Neural cell (in vitro differentiated cells): ENCODE measurements around the gene ZNF440. TPM values are rescaled to one million over a fixed set of nuclear protein-coding genes. Genes with fewer than 3 reads are reported as not detected.

Source experiments
- H2AFZ ChIP-seq: fragments of 200-600, 300-800 bp; sonication (generic), shearing (Covaris generic); 2 replicates; pipeline ENCODE4 v1.6.0; 2014; ENCODE audit warnings: low read depth, mild to moderate bottlenecking, antibody characterized with exemption, low read length, moderate library complexity
- H3F3A ChIP-seq: fragments of 200-600 bp; shearing (Covaris generic); 2 replicates; pipeline ENCODE4 v1.6.1; 2016; ENCODE audit warnings: mild to moderate bottlenecking, moderate library complexity, mixed read lengths, antibody characterized with exemption, low read length; ENCODE audit not compliant: insufficient read depth, poor library complexity, severe bottlenecking
- H3K27ac ChIP-seq: fragments of 200-600, 300-800 bp; sonication (generic), shearing (Covaris generic); 2 replicates; pipeline ENCODE4 v1.5.1; 2014; ENCODE audit warnings: mild to moderate bottlenecking, low read length, moderate library complexity
- H3K27me3 ChIP-seq: fragments of 300-800, 200-600 bp; sonication (generic), shearing (Covaris generic); 2 replicates; pipeline ENCODE4 v1.6.0; 2014; ENCODE audit warnings: mild to moderate bottlenecking, low read depth, low read length, moderate library complexity; ENCODE audit not compliant: insufficient read depth
- H3K36me3 ChIP-seq: fragments of 300-800, 200-600 bp; sonication (generic), shearing (Covaris generic); 2 replicates; pipeline ENCODE4 v1.5.1; 2014; ENCODE audit warnings: mild to moderate bottlenecking, antibody characterized with exemption, low read length, moderate library complexity; ENCODE audit not compliant: insufficient read depth
- H3K4me2 ChIP-seq: fragments of 300-800, 200-600 bp; sonication (generic), shearing (Covaris generic); 2 replicates; pipeline ENCODE4 v1.6.0; 2014; ENCODE audit warnings: mild to moderate bottlenecking, low read length
- H3K4me3 ChIP-seq: fragments of 300-800, 200-600 bp; sonication (generic), shearing (Covaris generic); 2 replicates; pipeline ENCODE4 v1.5.1; 2014; ENCODE audit warnings: mild to moderate bottlenecking, low read length, moderate library complexity
- H3K79me2 ChIP-seq: fragments of 200-600 bp; shearing (Covaris generic); replicated peaks from 2 replicates; pipeline ENCODE4 v1.6.0; 2014; ENCODE audit warnings: mild to moderate bottlenecking, low read length, moderate library complexity; ENCODE audit not compliant: insufficient read depth
- H3K9ac ChIP-seq: fragments of 300-800, 200-600 bp; sonication (generic), shearing (Covaris generic); 2 replicates; pipeline ENCODE4 v1.6.1; 2016; ENCODE audit warnings: mild to moderate bottlenecking, low read length, mixed read lengths
- H3K9me2 ChIP-seq: fragments of 200-600 bp; shearing (Covaris generic); 2 replicates; pipeline ENCODE4 v1.6.1; 2016; ENCODE audit warnings: mild to moderate bottlenecking, low read length, mixed read lengths; ENCODE audit not compliant: insufficient read depth
- H3K9me3 ChIP-seq: fragments of 200-600, 300-800 bp; sonication (generic), shearing (Covaris generic); 2 replicates; pipeline ENCODE4 v1.6.1; 2016; ENCODE audit warnings: mild to moderate bottlenecking, mixed run types, low read length, moderate library complexity, mixed read lengths
- H4K20me1 ChIP-seq: fragments of 200-600 bp; shearing (Covaris generic); 2 replicates; pipeline ENCODE4 v1.6.1; 2016; ENCODE audit warnings: mild to moderate bottlenecking, mixed run types; ENCODE audit not compliant: insufficient read depth
- EP300 ChIP-seq: fragments of 450-650 bp; conservative IDR thresholded peaks from 2 replicates; pipeline ENCODE4 v1.6.1; 2014; ENCODE audit warnings: antibody characterized with exemption, mild to moderate bottlenecking, moderate library complexity; ENCODE audit not compliant: poor library complexity, severe bottlenecking
- EZH2 ChIP-seq: fragments of 200-600, 300-800 bp; shearing (Covaris generic), sonication (generic); IDR thresholded peaks from 2 replicates; pipeline ENCODE4 v1.6.1; 2014; ENCODE audit warnings: antibody characterized with exemption, low read length, borderline replicate concordance, mild to moderate bottlenecking; ENCODE audit not compliant: insufficient read depth, poor library complexity, severe bottlenecking
- MXI1 ChIP-seq: fragments of 450-650 bp; conservative IDR thresholded peaks from 2 replicates; pipeline ENCODE4 v1.6.1; 2014; ENCODE audit warnings: antibody characterized with exemption, mild to moderate bottlenecking; ENCODE audit not compliant: poor library complexity, severe bottlenecking
- POLR2AphosphoS5 ChIP-seq: IDR thresholded peaks from 2 replicates; pipeline ENCODE4 v1.6.1; 2012
- RAD21 ChIP-seq: fragments of 450-650 bp; conservative IDR thresholded peaks from 2 replicates; pipeline ENCODE4 v1.6.1; 2014; ENCODE audit warnings: antibody characterized with exemption, mild to moderate bottlenecking, moderate library complexity
- SMC3 ChIP-seq: fragments of 450-650 bp; conservative IDR thresholded peaks from 2 replicates; pipeline ENCODE4 v1.6.1; 2014; ENCODE audit warnings: antibody characterized with exemption, mild to moderate bottlenecking, moderate library complexity; ENCODE audit not compliant: poor library complexity
- TAF1 ChIP-seq: IDR thresholded peaks from 2 replicates; pipeline ENCODE4 v1.6.1; 2012; ENCODE audit warnings: low read depth
- polyA plus RNA-seq: library from polyadenylated mRNA; depleted of rRNA; stranded (reverse); fragments of >200 nt; gene quantifications from 2 replicates; pipeline ENCODE4 v1.2.3, GENCODE V29; 2014
- TF ChIP-seq, protein P1 (sequence below): fragments of 450-650 bp; IDR thresholded peaks from 2 replicates; pipeline ENCODE4 v1.5.1; 2014; ENCODE audit warnings: antibody characterized with exemption, mild to moderate bottlenecking, moderate library complexity; ENCODE audit not compliant: poor library complexity, severe bottlenecking
- TF ChIP-seq, protein P2 (sequence below): IDR thresholded peaks from 2 replicates; pipeline ENCODE4 v1.6.1; 2012; ENCODE audit warnings: borderline replicate concordance

Gene ZNF440
- polyA plus RNA-seq, 1 donor from 2014 or later: 26.6 TPM

DNA sequence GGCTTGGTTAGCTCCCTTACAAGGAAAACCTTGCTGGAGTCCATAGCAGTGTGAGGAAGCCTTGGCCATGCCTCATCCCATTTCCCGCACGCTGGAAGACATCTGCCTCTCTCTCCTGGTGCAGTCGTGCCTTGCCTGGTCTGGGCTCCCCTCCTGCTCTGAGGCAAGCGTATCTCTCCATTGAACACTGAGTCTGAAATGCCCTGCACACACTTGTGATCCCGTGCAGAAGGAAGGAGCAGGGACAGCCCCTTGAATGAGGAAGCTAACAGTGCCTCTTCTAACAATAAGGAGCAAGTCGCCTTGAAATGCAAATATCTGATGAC is 407 bp upstream of the ZNF440 start:
- Histone ChIP-seq H3K36me3 (no peaks in the 10 kb centered on the region), H3K27me3 (no peaks in the 10 kb centered on the region), H3K79me2 (peaks cover 2% of the 10 kb centered on the region), H4K20me1 (no peaks in the 10 kb centered on the region), H3K9me2 (no peaks in the 10 kb centered on the region), H2AFZ (peak overlapping the region; percentile 36), H3K4me2 (peak overlapping the region; percentile 56), H3K4me3 (peak overlapping the region; percentile 90), H3F3A (no peaks in the 10 kb centered on the region), H3K9me3 (peaks cover 4% of the 10 kb centered on the region), H3K27ac (peak overlapping the region; percentile 88), H3K9ac (peak overlapping the region; percentile 87)
- TF ChIP-seq RAD21: no peak
- TF ChIP-seq EZH2: no peak

DNA sequence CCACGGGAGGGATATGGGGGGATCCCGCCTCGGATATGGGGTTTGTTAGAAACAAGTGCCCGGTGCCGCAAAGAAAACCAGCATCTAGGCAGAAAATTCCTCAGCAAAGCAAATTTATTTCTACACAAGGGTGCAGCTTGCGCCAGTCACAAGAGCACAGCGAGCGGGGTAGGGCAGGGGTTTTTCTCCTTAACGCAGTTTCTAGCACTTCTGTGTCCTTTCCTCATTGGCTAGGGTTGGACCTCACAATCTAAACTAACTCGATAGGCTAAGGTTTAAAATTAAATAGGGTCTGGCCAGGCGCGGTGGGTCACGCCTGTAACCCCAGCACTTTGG is 595 bp downstream of the ZNF440 start:
- Histone ChIP-seq H3K4me3 (peak overlapping the region; percentile 90), H3K9ac (peak overlapping the region; percentile 87), H3K4me2 (peak overlapping the region; percentile 65), H3K9me2 (no peaks in the 10 kb centered on the region), H3K27ac (peak overlapping the region; percentile 88), H3F3A (no peaks in the 10 kb centered on the region), H3K79me2 (peaks cover 2% of the 10 kb centered on the region), H3K9me3 (no peaks in the 10 kb centered on the region), H4K20me1 (no peaks in the 10 kb centered on the region), H3K36me3 (no peaks in the 10 kb centered on the region), H3K27me3 (no peaks in the 10 kb centered on the region), H2AFZ (peak overlapping the region; percentile 76)
- TF ChIP-seq, protein P1, sequence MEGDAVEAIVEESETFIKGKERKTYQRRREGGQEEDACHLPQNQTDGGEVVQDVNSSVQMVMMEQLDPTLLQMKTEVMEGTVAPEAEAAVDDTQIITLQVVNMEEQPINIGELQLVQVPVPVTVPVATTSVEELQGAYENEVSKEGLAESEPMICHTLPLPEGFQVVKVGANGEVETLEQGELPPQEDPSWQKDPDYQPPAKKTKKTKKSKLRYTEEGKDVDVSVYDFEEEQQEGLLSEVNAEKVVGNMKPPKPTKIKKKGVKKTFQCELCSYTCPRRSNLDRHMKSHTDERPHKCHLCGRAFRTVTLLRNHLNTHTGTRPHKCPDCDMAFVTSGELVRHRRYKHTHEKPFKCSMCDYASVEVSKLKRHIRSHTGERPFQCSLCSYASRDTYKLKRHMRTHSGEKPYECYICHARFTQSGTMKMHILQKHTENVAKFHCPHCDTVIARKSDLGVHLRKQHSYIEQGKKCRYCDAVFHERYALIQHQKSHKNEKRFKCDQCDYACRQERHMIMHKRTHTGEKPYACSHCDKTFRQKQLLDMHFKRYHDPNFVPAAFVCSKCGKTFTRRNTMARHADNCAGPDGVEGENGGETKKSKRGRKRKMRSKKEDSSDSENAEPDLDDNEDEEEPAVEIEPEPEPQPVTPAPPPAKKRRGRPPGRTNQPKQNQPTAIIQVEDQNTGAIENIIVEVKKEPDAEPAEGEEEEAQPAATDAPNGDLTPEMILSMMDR: no peak
- TF ChIP-seq RAD21: no peak
- no peak for TF ChIP-seq MXI1
- TF ChIP-seq EP300: no peak
- TF ChIP-seq TAF1: no peak
- TF ChIP-seq, protein P2, sequence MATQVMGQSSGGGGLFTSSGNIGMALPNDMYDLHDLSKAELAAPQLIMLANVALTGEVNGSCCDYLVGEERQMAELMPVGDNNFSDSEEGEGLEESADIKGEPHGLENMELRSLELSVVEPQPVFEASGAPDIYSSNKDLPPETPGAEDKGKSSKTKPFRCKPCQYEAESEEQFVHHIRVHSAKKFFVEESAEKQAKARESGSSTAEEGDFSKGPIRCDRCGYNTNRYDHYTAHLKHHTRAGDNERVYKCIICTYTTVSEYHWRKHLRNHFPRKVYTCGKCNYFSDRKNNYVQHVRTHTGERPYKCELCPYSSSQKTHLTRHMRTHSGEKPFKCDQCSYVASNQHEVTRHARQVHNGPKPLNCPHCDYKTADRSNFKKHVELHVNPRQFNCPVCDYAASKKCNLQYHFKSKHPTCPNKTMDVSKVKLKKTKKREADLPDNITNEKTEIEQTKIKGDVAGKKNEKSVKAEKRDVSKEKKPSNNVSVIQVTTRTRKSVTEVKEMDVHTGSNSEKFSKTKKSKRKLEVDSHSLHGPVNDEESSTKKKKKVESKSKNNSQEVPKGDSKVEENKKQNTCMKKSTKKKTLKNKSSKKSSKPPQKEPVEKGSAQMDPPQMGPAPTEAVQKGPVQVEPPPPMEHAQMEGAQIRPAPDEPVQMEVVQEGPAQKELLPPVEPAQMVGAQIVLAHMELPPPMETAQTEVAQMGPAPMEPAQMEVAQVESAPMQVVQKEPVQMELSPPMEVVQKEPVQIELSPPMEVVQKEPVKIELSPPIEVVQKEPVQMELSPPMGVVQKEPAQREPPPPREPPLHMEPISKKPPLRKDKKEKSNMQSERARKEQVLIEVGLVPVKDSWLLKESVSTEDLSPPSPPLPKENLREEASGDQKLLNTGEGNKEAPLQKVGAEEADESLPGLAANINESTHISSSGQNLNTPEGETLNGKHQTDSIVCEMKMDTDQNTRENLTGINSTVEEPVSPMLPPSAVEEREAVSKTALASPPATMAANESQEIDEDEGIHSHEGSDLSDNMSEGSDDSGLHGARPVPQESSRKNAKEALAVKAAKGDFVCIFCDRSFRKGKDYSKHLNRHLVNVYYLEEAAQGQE: no peak
- no peak for TF ChIP-seq EZH2
- no peak for TF ChIP-seq SMC3
- no peak for TF ChIP-seq POLR2AphosphoS5

DNA sequence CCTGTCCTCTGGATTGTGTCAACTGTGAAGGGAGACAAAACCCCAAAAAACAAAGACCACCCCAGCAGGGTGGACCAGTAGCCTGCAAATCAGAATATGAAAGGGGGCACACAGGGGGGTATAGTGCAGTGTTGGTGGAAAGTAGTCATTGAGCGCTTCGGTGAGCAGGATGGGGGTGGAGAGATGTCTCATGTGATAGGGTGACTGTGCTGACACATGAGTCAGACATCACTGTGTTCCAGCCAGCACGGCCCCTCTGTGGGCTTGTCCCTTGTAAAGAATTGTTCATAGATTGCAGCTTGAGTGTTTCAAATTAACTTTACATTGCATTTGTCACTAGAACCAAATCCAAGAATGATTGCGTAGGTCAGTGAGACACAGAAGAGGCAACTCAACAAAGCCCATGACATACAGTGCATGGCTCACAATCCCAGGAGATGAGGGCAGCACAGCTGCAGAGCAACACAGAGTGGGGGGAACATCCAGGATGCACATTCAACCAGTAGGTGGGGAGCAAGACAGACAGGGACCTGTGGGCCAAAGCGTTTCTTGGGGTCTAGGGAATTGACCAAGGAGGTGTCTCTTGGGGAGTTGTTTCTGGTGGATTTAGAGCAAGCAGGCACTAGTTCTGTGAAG is 7.5 kb downstream of the ZNF440 start:
- Histone ChIP-seq H3F3A (no peaks in the 10 kb centered on the region), H4K20me1 (no peaks in the 10 kb centered on the region), H3K27ac (no peak overlapping the region), H3K9me2 (no peaks in the 10 kb centered on the region), H3K9me3 (peaks cover 4% of the 10 kb centered on the region), H3K27me3 (no peaks in the 10 kb centered on the region), H3K79me2 (peaks cover 2% of the 10 kb centered on the region), H3K4me2 (no peak overlapping the region), H3K36me3 (no peaks in the 10 kb centered on the region), H3K4me3 (no peak overlapping the region), H3K9ac (no peak overlapping the region), H2AFZ (no peak overlapping the region)
- TF ChIP-seq SMC3: no peak
- no peak for TF ChIP-seq TAF1
- no peak for TF ChIP-seq EZH2
- no peak for TF ChIP-seq POLR2AphosphoS5
- no peak for TF ChIP-seq RAD21
- no peak for TF ChIP-seq EP300
- TF ChIP-seq, protein P1: no peak
- TF ChIP-seq, protein P2: no peak
- TF ChIP-seq MXI1: no peak
